GM18526 (cell line): Measurements from ENCODE around the gene ERFL.
A peak's percentile ranks its signal among the peaks of the same experiment; 100 is the strongest.

Experiments
- POLR2A ChIP-seq: IDR thresholded peaks from 3 replicates; pipeline ENCODE4 v1.6.1; 2011; ENCODE audit not compliant: insufficient read length; ENCODE audit errors: extremely low read depth

ERFL gene

GRCh38 chr19:41956621-41957020 lies 28.4 kb upstream of the ERFL start:
- TF ChIP-seq POLR2A: no peak

- TF ChIP-seq POLR2A: no peak
Measured at GRCh38 chr19:41955521-41955920, 27.3 kb upstream of the ERFL start.

- no peak for TF ChIP-seq POLR2A
Measured at GRCh38 chr19:41951686-41952172, 23.5 kb upstream of the ERFL start.

- no peak for TF ChIP-seq POLR2A
Measured at GRCh38 chr19:41947091-41947490, 18.8 kb upstream of the ERFL start.

- no peak for TF ChIP-seq POLR2A
Measured at GRCh38 chr19:41945135-41945766, 17.0 kb upstream of the ERFL start.

GRCh38 chr19:41944336-41944735 lies 16.1 kb upstream of the ERFL start:
- no peak for TF ChIP-seq POLR2A

GRCh38 chr19:41941410-41942202 lies 13.4 kb upstream of the ERFL start:
- TF ChIP-seq POLR2A: no peak

- TF ChIP-seq POLR2A: no peak
Measured at GRCh38 chr19:41940731-41941409, 12.6 kb upstream of the ERFL start.

- peak; percentile 10 for TF ChIP-seq POLR2A
Measured at GRCh38 chr19:41939861-41940730, 11.8 kb upstream of the ERFL start.

- TF ChIP-seq POLR2A: no peak
Measured at GRCh38 chr19:41937525-41938468, 9.5 kb upstream of the ERFL start.

GRCh38 chr19:41936961-41937360 lies 8.7 kb upstream of the ERFL start:
- TF ChIP-seq POLR2A: no peak

GRCh38 chr19:41936416-41936850 lies 8.2 kb upstream of the ERFL start:
- TF ChIP-seq POLR2A: no peak

GRCh38 chr19:41935760-41936415 lies 7.6 kb upstream of the ERFL start:
- TF ChIP-seq POLR2A: no peak
